ENCODE results near the gene CEMP1.
"Not testable (repeated sequence)": the region's sequence is repeated elsewhere in the genome, so short reads cannot be mapped to it uniquely, and the experiment has no call there.

The CEMP1 gene

GRCh38 chr16:2535625-2536013 is 4.4 kb upstream of the CEMP1 start:
- DNase-seq, result no peak

GRCh38 chr16:2534335-2534734 is 3.1 kb upstream of the CEMP1 start:
- not testable (repeated sequence) for DNase-seq

- DNase-seq, result no peak
Observed at GRCh38 chr16:2533912-2534311, 2.7 kb upstream of the CEMP1 start.

GRCh38 chr16:2533142-2533755 is 2.0 kb upstream of the CEMP1 start:
- not testable (repeated sequence) for DNase-seq

GRCh38 chr16:2532494-2533141 is 1.4 kb upstream of the CEMP1 start:
- peak; percentile 69 to 77 for DNase-seq

- DNase-seq, result peak; percentile 97 to 98
Observed at GRCh38 chr16:2531696-2532493, 687 bp upstream of the CEMP1 start.

GRCh38 chr16:2530629-2531318 is 434 bp downstream of the CEMP1 start:
- DNase-seq, result no peak

- DNase-seq, result no peak
Observed at GRCh38 chr16:2529961-2530628, 1.1 kb downstream of the CEMP1 start.

GRCh38 chr16:2529061-2529931 is 1.9 kb downstream of the CEMP1 start:
- no peak for DNase-seq

- no peak for DNase-seq
Observed at GRCh38 chr16:2528161-2529060, 2.8 kb downstream of the CEMP1 start.

GRCh38 chr16:2527784-2528100 is 3.5 kb downstream of the CEMP1 start:
- no peak for DNase-seq

GRCh38 chr16:2527071-2527783 is 4.0 kb downstream of the CEMP1 start:
- no peak for DNase-seq

GRCh38 chr16:2526135-2526534 is 5.1 kb downstream of the CEMP1 start:
- no peak for DNase-seq

GRCh38 chr16:2524339-2524938 is 6.8 kb downstream of the CEMP1 start:
- no peak for DNase-seq

- no peak for DNase-seq
Observed at GRCh38 chr16:2523801-2524231, 7.4 kb downstream of the CEMP1 start.

- no peak for DNase-seq
Observed at GRCh38 chr16:2520784-2521531, 10.2 kb downstream of the CEMP1 start.

GRCh38 chr16:2520097-2520783 is 11.0 kb downstream of the CEMP1 start, which contains the start of gene AMDHD2:
Gene AMDHD2, plus strand, starts transcription at chr16:2520371. Its CDS starts 88 bp downstream, at chr16:2520459.
- peak; percentile 82 to 86 for DNase-seq

GRCh38 chr16:2519711-2520080 is 11.5 kb downstream of the CEMP1 start:
- no peak for DNase-seq

Data from NCI-H2081 (cell line).